Posterior vena cava (tissue), 2 donors: ENCODE measurements around the gene NPHS1. TPM values are rescaled to one million over a fixed set of nuclear protein-coding genes. Genes with fewer than 3 reads are reported as not detected.

Experiments
- DNase-seq: peaks from one replicate; pipeline ENCODE4 v3.0.0-alpha.2; 2020; ENCODE audit warnings: low spot score
- intact Hi-C, 2 donors: fragments of 100-400 bp; cut with DNase I; formaldehyde crosslinking; loops; one replicate each; pipeline versions ENCODE4 v1.14.1 to v1.14.2; 2022 to 2023
- total RNA-seq, 2 donors: library from RNA; stranded (reverse); fragmentation: NEBNext Ultra II Directional; extraction: Animal tissue kit (Norgen Biotek cat#: 25700); gene quantifications; one replicate each; pipeline ENCODE4 v1.2.1, GENCODE V29; 2021
- donor health status: DM: yes; HTN: yes; CAD: no.
- donor health status: DM: yes; HTN: yes; CAD: no.

The NPHS1 gene
- total RNA-seq, 2 donors from 2014 or later, result not detected

GRCh38 chr19:35793381-35794165 is 58.7 kb downstream of the NPHS1 start:
- no peak for DNase-seq
- intact Hi-C loops, result no loop called here

DNA sequence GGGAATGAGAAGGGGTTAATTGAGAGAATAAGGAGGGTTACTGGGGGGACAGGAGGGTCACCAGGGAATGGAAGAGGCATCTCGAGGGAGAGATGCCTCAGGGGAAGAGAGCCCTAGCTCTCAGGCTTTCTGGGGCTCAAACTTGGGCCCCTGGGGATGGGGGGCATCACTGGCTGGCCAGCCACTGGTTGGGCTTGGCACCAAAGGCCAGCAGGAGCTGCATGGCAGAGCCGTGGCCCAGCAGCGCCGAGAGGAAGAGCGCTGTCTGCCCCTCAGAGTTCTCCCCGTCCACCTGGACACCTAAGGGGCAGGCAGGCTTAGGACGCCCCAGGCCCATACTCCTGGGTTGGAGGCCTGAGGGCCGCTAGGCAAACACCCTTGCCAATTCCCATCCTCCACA is 59.4 kb downstream of the NPHS1 start:
- DNase-seq, result no peak
- intact Hi-C loops, result no loop called here

- no peak for DNase-seq
- intact Hi-C loops, result no loop called here
Observed at GRCh38 chr19:35792312-35792711, 60.0 kb downstream of the NPHS1 start.

- intact Hi-C loops, result no loop called here
- DNase-seq, result no peak
Observed at GRCh38 chr19:35791814-35792279, 60.5 kb downstream of the NPHS1 start.

- intact Hi-C loops, result no loop called here
- DNase-seq, result no peak
Observed at GRCh38 chr19:35790981-35791813, 61.1 kb downstream of the NPHS1 start.

DNA sequence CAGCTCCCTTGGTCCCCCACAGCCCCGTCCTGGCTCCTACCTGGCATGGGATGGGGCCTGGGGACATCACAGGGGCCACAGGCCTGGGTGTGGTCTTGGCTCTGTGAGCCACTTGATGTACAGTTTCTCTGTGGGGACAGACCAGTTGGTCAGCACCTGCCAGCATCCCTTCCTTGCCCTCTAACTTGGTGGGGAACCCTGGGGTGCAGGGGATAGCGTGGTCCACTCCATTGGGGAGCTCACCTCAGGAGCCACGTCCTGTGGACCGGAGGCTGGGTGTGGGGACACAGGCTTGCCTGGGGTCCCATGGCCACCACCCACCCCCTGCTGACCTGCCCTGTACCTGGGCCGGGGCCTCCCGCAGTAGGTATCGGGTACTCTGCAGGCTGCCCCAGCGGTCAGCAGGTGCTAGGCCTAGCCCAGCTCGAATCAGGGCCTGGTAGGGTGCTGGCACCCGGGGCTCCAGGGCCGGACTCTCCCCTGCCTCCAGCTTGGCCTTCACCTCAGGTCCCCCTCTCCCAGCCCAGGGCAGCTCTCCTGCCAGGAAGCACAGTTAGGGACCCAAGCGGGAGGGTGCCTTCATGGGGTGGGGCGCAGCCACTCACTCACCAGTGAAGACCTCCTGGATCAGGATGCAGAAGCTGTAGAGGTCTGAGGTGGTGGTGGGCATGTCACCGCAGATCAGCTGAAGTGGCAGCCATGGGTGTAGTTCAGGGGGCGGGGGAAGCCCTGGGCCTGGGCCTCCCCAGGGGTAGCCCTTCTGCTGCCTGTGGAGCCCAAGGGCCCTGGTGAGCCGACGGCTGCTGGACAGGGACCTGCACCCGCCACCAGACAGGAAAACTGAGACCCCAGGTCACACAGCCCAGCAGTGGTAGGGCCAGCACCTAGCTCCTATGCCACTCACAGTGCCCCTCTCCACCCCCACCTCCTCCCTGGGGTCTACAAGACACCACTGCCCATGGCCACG is 62.0 kb downstream of the NPHS1 start:
- intact Hi-C loops, result no loop called here

DNA sequence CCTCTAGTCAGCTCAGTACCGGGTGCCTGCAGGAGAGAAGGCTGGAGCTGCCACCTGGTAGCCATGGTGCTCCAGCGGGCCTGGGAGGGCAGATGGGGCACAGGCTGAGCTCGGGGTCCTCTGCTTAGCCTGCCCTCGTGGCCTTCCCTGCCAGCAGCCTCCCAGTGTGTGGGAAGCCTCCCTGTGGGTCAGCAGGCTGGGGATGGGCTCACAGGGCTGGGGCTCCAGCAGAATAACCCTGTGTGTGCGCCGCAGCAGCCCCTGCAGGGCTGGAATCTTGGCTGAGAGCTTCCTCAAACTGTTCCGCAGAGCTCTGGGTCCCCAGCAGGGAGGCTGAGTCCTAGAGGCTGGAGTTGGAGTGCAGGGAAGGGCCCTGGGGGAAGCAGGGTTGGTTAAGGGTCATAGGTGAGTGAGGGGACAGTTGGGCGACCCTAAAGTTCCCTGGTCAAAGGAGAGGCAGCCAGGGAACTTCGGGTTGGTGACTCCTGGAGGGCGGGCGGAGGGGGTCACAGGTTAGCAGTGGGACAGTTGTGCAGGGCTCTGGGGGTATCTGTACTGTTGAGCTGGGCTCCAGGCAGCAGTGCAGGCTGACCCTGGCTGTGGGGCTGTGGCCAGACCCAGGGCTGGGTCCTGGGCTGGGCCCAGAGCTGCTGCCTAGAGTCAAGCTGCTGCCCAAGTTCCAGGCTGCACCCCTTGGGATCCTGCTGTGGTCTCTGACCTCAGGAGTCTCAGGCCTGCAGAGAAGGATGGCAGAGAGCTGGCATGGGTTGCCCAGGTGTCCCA is 62.9 kb downstream of the NPHS1 start:
- intact Hi-C loops, result no loop called here

More for the DNA sequence above, 62.0 kb downstream of the NPHS1 start:
- DNase-seq, result no peak

DNA sequence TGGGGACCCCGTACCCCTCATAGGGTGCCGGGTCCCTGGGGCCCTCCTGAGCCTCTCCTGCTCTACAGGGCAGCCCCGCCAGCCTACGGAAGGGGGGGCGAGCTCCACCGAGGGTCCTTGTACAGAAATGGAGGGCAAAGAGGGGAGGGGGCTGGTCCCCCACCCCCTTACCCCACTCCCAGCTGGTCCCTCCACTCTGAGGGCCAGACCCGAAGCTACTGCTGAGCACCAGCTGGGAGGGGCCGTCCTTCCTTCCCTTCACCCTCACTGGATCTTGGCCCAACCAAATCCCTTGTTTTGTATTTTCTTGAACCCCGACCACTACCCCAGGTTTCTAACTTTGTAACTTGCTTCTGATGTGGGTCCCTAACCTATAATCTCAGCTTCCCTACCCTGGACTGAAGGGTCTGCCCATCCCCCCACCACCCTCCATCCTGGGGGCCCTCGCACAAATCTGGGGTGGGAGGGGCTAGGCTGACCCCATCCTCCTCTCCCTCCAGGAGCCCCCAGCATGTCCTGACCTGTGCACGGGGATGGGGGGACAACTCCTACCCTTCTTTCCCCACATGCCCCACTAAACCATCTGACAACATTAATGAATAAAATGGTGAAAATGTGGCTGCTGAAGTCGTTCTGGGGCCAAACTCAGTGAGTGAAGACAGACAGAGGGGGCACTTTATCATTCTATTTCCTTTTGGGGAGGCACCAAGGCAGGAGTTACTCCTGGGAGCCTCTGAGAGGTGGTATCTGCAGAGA is 63.9 kb downstream of the NPHS1 start:
- intact Hi-C loops, result no loop called here
- DNase-seq, result no peak

More for the DNA sequence above, 62.9 kb downstream of the NPHS1 start:
- no peak for DNase-seq

- no peak for DNase-seq
- intact Hi-C loops, result no loop called here
Observed at GRCh38 chr19:35787227-35787799, 65.0 kb downstream of the NPHS1 start.

- DNase-seq, result no peak
- intact Hi-C loops, result no loop called here
Observed at GRCh38 chr19:35786299-35787160, 65.8 kb downstream of the NPHS1 start.

GRCh38 chr19:35785339-35785627 is 67.0 kb downstream of the NPHS1 start:
- intact Hi-C loops, result no loop called here
- DNase-seq, result no peak

- no peak for DNase-seq
- intact Hi-C loops, result no loop called here
Observed at GRCh38 chr19:35784503-35785338, 67.6 kb downstream of the NPHS1 start.

- no peak for DNase-seq
- intact Hi-C loops, result no loop called here
Observed at GRCh38 chr19:35783469-35784434, 68.6 kb downstream of the NPHS1 start.

DNA sequence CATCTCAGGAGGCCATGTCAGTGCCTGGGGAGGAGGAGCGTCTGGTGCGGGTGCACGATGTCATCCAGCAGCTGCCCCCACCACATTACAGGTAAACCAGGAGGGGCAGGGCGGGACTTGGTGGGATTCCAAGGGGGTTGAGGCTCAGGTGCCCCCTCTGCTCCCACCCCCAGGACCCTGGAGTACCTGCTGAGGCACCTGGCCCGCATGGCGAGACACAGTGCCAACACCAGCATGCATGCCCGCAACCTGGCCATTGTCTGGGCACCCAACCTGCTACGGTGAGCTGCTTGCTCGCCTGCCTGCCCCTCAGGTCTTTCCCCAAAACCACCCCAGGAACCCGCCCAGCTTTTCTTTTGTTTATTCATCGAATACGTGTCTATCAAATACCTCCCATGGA is 69.7 kb downstream of the NPHS1 start:
- intact Hi-C loops, result no loop called here
- no peak for DNase-seq

GRCh38 chr19:35781650-35782049 is 70.7 kb downstream of the NPHS1 start:
- DNase-seq, result no peak
- intact Hi-C loops, result no loop called here
